ENCODE results near the gene PRR3.

DNA sequence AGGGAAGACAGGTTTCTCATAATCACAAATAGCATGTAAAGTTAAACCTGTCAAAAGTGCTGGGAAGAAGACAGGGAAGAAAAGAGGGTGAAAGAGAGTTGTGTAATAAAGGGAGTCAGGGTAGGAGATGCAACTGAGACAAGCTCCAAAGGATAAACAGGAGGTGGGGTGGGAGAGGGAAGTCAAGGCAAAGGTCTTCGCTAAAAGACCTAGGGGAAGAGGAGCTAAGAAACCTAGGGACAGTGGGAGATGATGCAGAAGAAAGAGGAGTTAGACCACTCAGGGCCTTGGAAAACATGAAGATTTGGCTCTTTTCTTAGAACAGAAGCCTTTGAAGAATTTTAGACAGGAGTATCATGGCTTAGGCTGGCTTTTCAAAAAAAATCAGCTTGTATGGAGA is 7.0 kb downstream of the PRR3 start:
- TF ChIP-seq, protein P1, sequence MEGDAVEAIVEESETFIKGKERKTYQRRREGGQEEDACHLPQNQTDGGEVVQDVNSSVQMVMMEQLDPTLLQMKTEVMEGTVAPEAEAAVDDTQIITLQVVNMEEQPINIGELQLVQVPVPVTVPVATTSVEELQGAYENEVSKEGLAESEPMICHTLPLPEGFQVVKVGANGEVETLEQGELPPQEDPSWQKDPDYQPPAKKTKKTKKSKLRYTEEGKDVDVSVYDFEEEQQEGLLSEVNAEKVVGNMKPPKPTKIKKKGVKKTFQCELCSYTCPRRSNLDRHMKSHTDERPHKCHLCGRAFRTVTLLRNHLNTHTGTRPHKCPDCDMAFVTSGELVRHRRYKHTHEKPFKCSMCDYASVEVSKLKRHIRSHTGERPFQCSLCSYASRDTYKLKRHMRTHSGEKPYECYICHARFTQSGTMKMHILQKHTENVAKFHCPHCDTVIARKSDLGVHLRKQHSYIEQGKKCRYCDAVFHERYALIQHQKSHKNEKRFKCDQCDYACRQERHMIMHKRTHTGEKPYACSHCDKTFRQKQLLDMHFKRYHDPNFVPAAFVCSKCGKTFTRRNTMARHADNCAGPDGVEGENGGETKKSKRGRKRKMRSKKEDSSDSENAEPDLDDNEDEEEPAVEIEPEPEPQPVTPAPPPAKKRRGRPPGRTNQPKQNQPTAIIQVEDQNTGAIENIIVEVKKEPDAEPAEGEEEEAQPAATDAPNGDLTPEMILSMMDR (conservative IDR thresholded peaks at IDR 0.05; ENCODE audit: low read depth, low read length), result no peak
- no peak for TF ChIP-seq EZH2 (IDR thresholded peaks at IDR 0.05; ENCODE audit: borderline replicate concordance, low read depth, low read length, poor library complexity, severe bottlenecking)
